Sciatic nerve (tissue), 2 donors: ENCODE results near the gene DLEC1. TPM values are rescaled to one million over a fixed set of nuclear protein-coding genes. Genes with fewer than 3 reads are reported as not detected.

Experiments used
- ATAC-seq: fragments of 200-7000 bp; cut with Tn5 transposase; one replicate; pipeline ENCODE4 v1.9.1; 2020; ENCODE audit warnings: mild to moderate bottlenecking, moderate library complexity
- DNase-seq: peaks from one replicate; pipeline ENCODE4 v3.0.0-alpha.2; 2020; ENCODE audit warnings: low spot score
- intact Hi-C: fragments of 100-400 bp; cut with DNase I; formaldehyde crosslinking; loops from one replicate; pipeline ENCODE4 v1.14.2; 2022
- total RNA-seq: library from RNA; stranded (reverse); fragmentation: NEBNext Ultra II Directional; extraction: Animal tissue kit (Norgen Biotek cat#: 25700); gene quantifications from one replicate; pipeline ENCODE4 v1.2.1, GENCODE V29; 2021
- donor health status: DM: no; HTN: no; CAD: no.
- donor health status: DM: no; HTN: no; CAD: no.

DLEC1 gene, protein sequence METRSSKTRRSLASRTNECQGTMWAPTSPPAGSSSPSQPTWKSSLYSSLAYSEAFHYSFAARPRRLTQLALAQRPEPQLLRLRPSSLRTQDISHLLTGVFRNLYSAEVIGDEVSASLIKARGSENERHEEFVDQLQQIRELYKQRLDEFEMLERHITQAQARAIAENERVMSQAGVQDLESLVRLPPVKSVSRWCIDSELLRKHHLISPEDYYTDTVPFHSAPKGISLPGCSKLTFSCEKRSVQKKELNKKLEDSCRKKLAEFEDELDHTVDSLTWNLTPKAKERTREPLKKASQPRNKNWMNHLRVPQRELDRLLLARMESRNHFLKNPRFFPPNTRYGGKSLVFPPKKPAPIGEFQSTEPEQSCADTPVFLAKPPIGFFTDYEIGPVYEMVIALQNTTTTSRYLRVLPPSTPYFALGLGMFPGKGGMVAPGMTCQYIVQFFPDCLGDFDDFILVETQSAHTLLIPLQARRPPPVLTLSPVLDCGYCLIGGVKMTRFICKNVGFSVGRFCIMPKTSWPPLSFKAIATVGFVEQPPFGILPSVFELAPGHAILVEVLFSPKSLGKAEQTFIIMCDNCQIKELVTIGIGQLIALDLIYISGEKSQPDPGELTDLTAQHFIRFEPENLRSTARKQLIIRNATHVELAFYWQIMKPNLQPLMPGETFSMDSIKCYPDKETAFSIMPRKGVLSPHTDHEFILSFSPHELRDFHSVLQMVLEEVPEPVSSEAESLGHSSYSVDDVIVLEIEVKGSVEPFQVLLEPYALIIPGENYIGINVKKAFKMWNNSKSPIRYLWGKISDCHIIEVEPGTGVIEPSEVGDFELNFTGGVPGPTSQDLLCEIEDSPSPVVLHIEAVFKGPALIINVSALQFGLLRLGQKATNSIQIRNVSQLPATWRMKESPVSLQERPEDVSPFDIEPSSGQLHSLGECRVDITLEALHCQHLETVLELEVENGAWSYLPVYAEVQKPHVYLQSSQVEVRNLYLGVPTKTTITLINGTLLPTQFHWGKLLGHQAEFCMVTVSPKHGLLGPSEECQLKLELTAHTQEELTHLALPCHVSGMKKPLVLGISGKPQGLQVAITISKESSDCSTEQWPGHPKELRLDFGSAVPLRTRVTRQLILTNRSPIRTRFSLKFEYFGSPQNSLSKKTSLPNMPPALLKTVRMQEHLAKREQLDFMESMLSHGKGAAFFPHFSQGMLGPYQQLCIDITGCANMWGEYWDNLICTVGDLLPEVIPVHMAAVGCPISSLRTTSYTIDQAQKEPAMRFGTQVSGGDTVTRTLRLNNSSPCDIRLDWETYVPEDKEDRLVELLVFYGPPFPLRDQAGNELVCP (N-terminal part only)
- total RNA-seq: 4.8 TPM

- peak; percentile 85 for ATAC-seq
- intact Hi-C loops: no loop called here
- peak; percentile 84 for DNase-seq
Measured at GRCh38 chr3:38039101-38039898, at the start of gene DLEC1. DLEC1 (plus strand) TSS chr3:38039208; CDS start chr3:38039226, 18 bp downstream.

- DNase-seq (peak; percentile 35), ATAC-seq (no peak)
- intact Hi-C loops: no loop called here
Measured at GRCh38 chr3:37989821-37990480, 49.1 kb upstream of the DLEC1 start.

DNA sequence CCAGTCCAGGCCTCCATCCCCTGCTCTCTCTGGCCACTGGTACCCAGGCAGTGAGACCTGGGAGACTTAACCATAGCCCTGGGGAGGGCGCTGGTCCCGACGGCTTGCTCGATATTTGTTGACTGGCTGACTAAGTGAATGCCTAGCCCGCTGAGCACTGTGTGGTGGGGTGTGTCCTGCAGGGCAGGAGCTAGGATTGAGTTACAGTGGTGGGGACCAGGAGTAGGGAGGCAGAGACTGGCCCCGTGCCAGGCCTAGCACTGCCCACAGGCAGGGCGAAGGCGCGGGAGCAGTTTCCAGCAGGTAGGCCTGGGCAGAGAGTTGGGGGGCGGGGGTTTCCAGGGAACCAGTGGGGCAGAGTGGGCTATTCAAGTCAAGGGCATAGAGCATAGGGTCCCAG lies 48.5 kb upstream of the DLEC1 start, which contains the start of gene VILL:
Gene VILL, plus strand, starts transcription at position 260 of the 400 bp plus-strand sequence. CDS start 2,887 bp downstream, outside the sequence.
- peak; percentile 60 for DNase-seq
- ATAC-seq: no peak
- intact Hi-C loops: no loop called here

- intact Hi-C loops: no loop called here
- no peak for ATAC-seq
- no peak for DNase-seq
Measured at GRCh38 chr3:37991109-37991508, 47.9 kb upstream of the DLEC1 start.

GRCh38 chr3:37991823-37992222 lies 47.2 kb upstream of the DLEC1 start:
- no peak for ATAC-seq
- intact Hi-C loops: no loop called here

GRCh38 chr3:37992271-37993066 lies 46.5 kb upstream of the DLEC1 start:
- ATAC-seq: no peak
- no peak for DNase-seq
- intact Hi-C loops: no loop called here

More at GRCh38 chr3:37991823-37992222, 47.2 kb upstream of the DLEC1 start:
- DNase-seq: peak; percentile 53

DNA sequence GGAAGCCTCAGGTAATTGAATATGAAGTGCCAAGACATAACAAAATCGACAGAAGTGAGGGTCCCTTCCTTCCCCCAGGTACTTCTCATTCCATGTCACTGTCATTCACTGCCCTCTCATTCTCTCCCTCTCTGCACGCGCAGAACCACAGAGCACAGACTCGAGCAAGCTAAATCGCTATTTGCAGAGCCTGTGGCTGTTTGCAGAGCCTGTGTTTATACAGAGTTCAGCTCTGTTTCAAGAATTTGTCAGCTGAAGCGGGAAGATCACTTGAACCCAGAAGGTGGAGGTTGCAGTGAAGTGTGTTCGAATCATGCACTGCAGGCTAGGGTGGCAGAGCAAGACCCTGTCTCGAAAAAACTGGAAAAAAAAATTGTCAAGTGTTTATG lies 45.9 kb upstream of the DLEC1 start:
- ATAC-seq (no peak), DNase-seq (no peak)
- intact Hi-C loops: no loop called here

GRCh38 chr3:37993460-37993819 lies 45.6 kb upstream of the DLEC1 start:
- intact Hi-C loops: no loop called here
- DNase-seq: no peak
- no peak for ATAC-seq

DNA sequence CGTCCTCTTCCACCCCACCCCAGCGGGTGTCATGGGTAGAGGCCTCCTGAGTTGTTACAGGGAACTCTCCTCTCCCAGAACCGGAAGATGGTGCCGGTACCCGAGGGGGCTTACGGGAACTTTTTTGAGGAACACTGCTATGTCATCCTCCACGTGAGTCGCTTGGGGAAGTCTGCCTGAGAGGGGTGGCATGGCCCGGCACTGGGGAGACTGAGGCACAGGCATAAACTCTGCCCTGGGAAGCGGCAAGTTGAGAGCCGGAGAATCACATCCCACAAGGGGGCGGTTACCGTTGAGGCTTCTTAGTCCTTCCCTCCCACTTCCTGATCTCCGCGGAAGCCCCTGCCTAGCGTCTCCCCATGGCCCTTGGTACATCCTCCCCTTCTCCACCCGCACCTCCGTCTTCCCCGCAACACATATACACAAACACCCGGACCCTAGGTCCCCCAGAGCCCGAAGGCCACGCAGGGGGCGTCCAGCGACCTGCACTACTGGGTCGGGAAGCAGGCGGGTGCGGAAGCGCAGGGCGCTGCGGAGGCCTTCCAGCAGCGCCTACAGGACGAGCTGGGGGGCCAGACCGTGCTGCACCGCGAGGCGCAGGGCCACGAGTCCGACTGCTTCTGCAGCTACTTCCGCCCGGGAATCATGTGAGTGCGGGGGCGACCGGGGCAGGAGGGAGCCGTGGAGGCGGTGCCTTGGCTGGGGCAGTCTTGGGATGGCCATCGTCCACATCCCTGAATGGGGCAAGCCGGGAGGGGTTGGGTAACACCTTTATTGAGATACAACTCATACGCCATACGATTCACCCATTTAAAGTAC lies 45.0 kb upstream of the DLEC1 start:
- DNase-seq (peak; percentile 92), ATAC-seq (peak; percentile 78)
- intact Hi-C loops: no loop called here

- ATAC-seq: no peak
- DNase-seq: no peak
- intact Hi-C loops: no loop called here
Measured at GRCh38 chr3:37994639-37994972, 44.4 kb upstream of the DLEC1 start.

- ATAC-seq (no peak), DNase-seq (peak; percentile 47)
- intact Hi-C loops: no loop called here
Measured at GRCh38 chr3:37995652-37996641, 43.1 kb upstream of the DLEC1 start.

DNA sequence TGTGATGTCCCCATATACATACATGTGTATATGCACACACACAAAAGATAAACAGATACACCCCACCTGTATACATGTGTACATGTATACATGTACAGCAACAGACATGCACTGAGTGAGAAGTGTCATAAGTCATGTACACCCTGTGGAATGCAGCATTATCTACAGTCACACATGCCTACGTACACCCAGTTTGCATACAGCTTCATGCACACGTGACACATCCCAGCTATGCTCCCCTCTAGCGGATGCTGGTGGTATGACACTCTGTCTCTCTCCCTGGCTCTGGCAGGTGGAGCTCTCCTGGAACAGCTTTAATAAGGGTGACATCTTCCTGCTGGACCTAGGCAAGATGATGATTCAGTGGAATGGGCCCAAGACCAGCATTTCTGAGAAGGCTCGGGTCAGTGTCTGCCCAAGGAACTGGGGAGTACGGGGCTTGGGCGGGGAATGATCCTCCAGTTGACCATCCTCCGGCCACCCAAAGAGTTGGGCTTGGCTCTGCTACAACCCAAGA lies 42.2 kb upstream of the DLEC1 start:
- ATAC-seq: peak; percentile 18
- peak; percentile 84 for DNase-seq
- intact Hi-C loops: no loop called here

DNA sequence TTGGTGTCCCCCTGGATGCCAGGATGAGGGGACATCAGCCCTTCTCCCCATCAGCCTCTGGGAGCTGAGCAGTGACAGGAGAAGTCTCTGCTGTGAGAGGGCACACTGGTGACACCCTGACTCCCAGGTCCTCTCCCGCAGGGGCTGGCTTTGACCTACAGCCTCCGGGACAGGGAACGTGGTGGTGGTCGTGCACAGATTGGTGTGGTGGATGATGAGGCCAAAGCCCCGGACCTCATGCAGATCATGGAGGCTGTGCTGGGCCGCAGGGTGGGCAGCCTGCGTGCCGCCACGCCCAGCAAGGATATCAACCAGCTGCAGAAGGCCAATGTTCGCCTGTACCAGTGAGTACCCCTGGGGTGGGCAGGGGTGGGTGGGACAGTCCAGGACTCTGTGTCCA lies 41.7 kb upstream of the DLEC1 start:
- DNase-seq: peak; percentile 60
- ATAC-seq: no peak
- intact Hi-C loops: no loop called here

- intact Hi-C loops: no loop called here
- DNase-seq (peak; percentile 72), ATAC-seq (peak; percentile 0)
Measured at GRCh38 chr3:37997791-37998370, 41.1 kb upstream of the DLEC1 start.

DNA sequence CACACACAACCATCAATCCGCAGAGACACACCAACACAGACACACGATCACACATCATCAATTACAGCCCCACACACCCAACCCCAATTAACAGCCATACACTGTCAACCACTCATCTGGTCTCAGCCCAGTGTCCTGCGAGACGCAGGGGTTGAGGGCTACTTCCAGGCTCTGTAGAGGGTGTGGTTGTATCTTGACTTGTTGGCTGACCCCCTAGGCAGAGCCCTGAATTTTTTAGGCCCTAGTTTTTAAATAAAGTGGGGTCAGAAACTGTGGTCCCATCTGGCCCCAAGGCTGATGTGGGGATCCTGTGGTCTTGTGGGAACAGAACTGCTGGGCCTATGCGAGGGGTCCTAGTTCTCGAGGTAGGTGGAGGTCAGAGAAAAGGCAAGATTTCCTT lies 39.2 kb upstream of the DLEC1 start:
- intact Hi-C loops: no loop called here
- ATAC-seq (no peak), DNase-seq (no peak)
